K562 (cell line): ENCODE measurements around the gene MYB.

Experiments
- CTCF ChIP-seq, 3 experiments: IDR thresholded peaks in 2 of 3; conservative IDR thresholded peaks in 1 of 3; 2 replicates each; pipeline ENCODE4 v1.5.1; 2011 to 2012; ENCODE audit warnings: low read length in 3 of 3, mild to moderate bottlenecking in 3 of 3, control low read depth in 2 of 3, improper control_type of control experiment in 1 of 3, inconsistent platforms in 1 of 3, low read depth in 1 of 3, mixed read lengths in 1 of 3, moderate library complexity in 1 of 3; ENCODE audit not compliant: insufficient read depth in 2 of 3
- HNRNPUL1 ChIP-seq: fragments of 200-400 bp; formaldehyde crosslinking; IDR thresholded peaks from 2 replicates; pipeline ENCODE4 v1.6.1; 2017; ENCODE audit warnings: low read length
- ZNF124 ChIP-seq: sonication (generic); formaldehyde crosslinking; IDR thresholded peaks from 2 replicates; pipeline ENCODE4 v1.8.1; 2022; ENCODE audit warnings: missing genetic modification reagents
- ZNF263 ChIP-seq: sonication (generic); formaldehyde crosslinking; IDR thresholded peaks from 2 replicates; pipeline ENCODE4 v1.8.0; 2022; ENCODE audit warnings: mild to moderate bottlenecking, missing genetic modification reagents, borderline replicate concordance

GRCh38 chr6:135217663-135218062 lies 36.6 kb downstream of the MYB start:
- no peak for TF ChIP-seq ZNF263
- TF ChIP-seq HNRNPUL1: no peak
- TF ChIP-seq CTCF (IDR thresholded peaks at IDR 0.05 in 2 of 3, conservative IDR thresholded peaks at IDR 0.05 in 1 of 3; ENCODE audit: insufficient read depth in 2 of 3, low read depth in 1 of 3, low read length in 3 of 3): no peak
- TF ChIP-seq ZNF124 (CRISPR knock-in tag): no peak
